A673 (cell line): ENCODE measurements around the gene SFT2D2.

Experiments used
- EZH2 ChIP-seq: fragments of 200-600 bp; sonication (generic); IDR thresholded peaks from 2 replicates; pipeline ENCODE4 v1.6.1; 2017; ENCODE audit warnings: borderline replicate concordance, low read depth, mild to moderate bottlenecking, mixed read lengths, antibody characterized with exemption, low read length; ENCODE audit not compliant: poor library complexity, severe bottlenecking
- TF ChIP-seq, protein P1 (sequence below): fragments of 300-800, 200-600 bp; sonication (generic); conservative IDR thresholded peaks from 2 replicates; pipeline ENCODE4 v1.5.1; 2017; ENCODE audit warnings: low read depth, mild to moderate bottlenecking, antibody characterized with exemption, low read length, moderate library complexity, mixed read lengths

DNA sequence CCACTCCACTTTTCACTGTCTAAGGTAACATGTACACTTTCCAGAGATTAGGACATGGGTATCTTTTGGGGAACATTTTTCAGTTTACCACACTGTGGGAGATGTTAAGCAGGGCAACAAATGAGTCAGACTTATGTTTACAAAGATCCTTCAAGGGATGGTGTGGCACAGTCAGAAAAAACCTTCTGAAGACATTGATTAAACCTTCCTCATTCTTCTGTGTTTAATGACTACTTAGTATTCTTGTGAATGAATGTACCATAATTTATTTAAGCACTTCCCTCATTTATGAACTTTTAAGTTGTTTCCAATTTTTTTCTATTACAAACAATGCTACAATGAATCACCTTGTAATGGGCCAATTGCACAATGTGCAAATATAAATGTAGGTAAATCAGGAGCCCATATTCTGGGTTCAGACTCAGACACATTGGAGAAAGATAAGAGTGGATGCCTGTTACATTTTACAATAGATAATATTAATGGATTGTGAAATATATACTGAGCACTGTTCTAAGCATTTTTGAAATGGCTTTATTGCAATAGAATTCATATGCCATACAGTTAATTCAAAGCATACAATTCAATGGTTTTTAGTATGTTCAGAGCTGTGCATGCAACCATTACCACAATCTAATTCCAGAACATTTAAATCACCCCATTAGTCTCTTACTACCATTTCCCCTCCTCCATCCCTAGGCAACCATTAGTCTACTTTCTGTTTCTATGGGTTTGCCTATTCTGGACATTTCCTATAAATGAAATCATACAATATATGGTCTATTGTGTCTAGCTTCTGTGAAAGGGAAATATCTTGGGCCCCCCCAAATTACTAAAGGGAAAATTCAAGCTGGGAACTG, 1.9 kb upstream of the SFT2D2 start:
- TF ChIP-seq, protein P1, sequence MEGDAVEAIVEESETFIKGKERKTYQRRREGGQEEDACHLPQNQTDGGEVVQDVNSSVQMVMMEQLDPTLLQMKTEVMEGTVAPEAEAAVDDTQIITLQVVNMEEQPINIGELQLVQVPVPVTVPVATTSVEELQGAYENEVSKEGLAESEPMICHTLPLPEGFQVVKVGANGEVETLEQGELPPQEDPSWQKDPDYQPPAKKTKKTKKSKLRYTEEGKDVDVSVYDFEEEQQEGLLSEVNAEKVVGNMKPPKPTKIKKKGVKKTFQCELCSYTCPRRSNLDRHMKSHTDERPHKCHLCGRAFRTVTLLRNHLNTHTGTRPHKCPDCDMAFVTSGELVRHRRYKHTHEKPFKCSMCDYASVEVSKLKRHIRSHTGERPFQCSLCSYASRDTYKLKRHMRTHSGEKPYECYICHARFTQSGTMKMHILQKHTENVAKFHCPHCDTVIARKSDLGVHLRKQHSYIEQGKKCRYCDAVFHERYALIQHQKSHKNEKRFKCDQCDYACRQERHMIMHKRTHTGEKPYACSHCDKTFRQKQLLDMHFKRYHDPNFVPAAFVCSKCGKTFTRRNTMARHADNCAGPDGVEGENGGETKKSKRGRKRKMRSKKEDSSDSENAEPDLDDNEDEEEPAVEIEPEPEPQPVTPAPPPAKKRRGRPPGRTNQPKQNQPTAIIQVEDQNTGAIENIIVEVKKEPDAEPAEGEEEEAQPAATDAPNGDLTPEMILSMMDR, result no peak
- no peak for TF ChIP-seq EZH2
